Measurements from ENCODE around the gene EVI5L.

Gene EVI5L

GRCh38 chr19:7910321-7911161 lies 80.5 kb downstream of the EVI5L start:
- no peak for DNase-seq (ENCODE audit: low read depth in 1 of 2, low spot score in 1 of 2)

GRCh38 chr19:7911508-7912143 lies 81.6 kb downstream of the EVI5L start:
- no peak for DNase-seq (ENCODE audit: low read depth in 1 of 2, low spot score in 1 of 2)

- DNase-seq (ENCODE audit: low read depth in 1 of 2, low spot score in 1 of 2), result no peak
These were observed 82.2 kb downstream of the EVI5L start for GRCh38 chr19:7912144-7912696.

GRCh38 chr19:7912697-7913564 lies 82.9 kb downstream of the EVI5L start:
- no peak for DNase-seq (ENCODE audit: low read depth in 1 of 2, low spot score in 1 of 2)

- DNase-seq (ENCODE audit: low read depth in 1 of 2, low spot score in 1 of 2), result no peak
These were observed 83.6 kb downstream of the EVI5L start for GRCh38 chr19:7913652-7914051.

- no peak for DNase-seq (ENCODE audit: low read depth in 1 of 2, low spot score in 1 of 2)
These were observed 84.1 kb downstream of the EVI5L start for GRCh38 chr19:7914099-7914498.

All from activated CD4-positive, alpha-beta T cell treated with anti-CD3 and anti-CD28 coated beads, Interleukin-2, amount 50 U/mL, for 24 hours (primary cell).